Spleen (tissue), 11 donors: ENCODE results near the gene DRAXIN. TPM values are rescaled to one million over a fixed set of nuclear protein-coding genes. Genes with fewer than 3 reads are reported as not detected.
A peak's percentile ranks its signal among the peaks of the same experiment; 100 is the strongest.

ENCODE experiments used
- DNase-seq: peaks from one replicate; pipeline ENCODE4 v3.0.0-alpha.2; 2020
- H3K27ac ChIP-seq, 8 donors: fragments of 200-600 bp; sonication (generic) in 7 of 8; 1 replicate in 4 of 8; 2 replicates in 4 of 8; pipeline versions ENCODE4 v1.5.0 to v1.8.0; 2016 to 2021; ENCODE audit warnings: inconsistent platforms in 4 of 8, mild to moderate bottlenecking in 4 of 8, moderate library complexity in 1 of 8
- H3K27me3 ChIP-seq, 7 donors: fragments of 200-600 bp; sonication (generic) in 6 of 7; replicated peaks in 1 of 7; 1 replicate in 4 of 7; 2 replicates in 3 of 7; pipeline versions ENCODE4 v1.5.0 to v1.8.0; 2016 to 2021; ENCODE audit warnings: inconsistent platforms in 3 of 7, mild to moderate bottlenecking in 1 of 7
- H3K36me3 ChIP-seq, 6 donors: fragments of 200-600 bp; sonication (generic) in 5 of 6; 1 replicate in 4 of 6; 2 replicates in 2 of 6; pipeline versions ENCODE4 v1.5.0 to v1.8.0; 2016 to 2021; ENCODE audit warnings: inconsistent platforms in 2 of 6
- H3K4me1 ChIP-seq, 6 donors: fragments of 200-600 bp; sonication (generic) in 5 of 6; 1 replicate in 3 of 6; 2 replicates in 3 of 6; pipeline versions ENCODE4 v1.5.0 to v1.8.0; 2016 to 2021; ENCODE audit warnings: inconsistent platforms in 3 of 6
- H3K4me3 ChIP-seq, 8 donors: fragments of 200-600 bp; sonication (generic) in 7 of 8; 1 replicate in 4 of 8; 2 replicates in 4 of 8; pipeline versions ENCODE4 v1.5.0 to v1.8.0; 2016 to 2021; ENCODE audit warnings: inconsistent platforms in 4 of 8, mild to moderate bottlenecking in 4 of 8, moderate library complexity in 2 of 8
- H3K9me3 ChIP-seq, 8 donors: fragments of 200-600 bp; sonication (generic) in 7 of 8; 1 replicate in 4 of 8; 2 replicates in 4 of 8; pipeline versions ENCODE4 v1.5.0 to v1.8.0; 2016 to 2021; ENCODE audit warnings: inconsistent platforms in 4 of 8
- POLR2A ChIP-seq, 3 donors: fragments of 450-650 bp; IDR thresholded peaks; one replicate each; pipeline ENCODE4 v1.5.1; 2017; ENCODE audit warnings: antibody characterized with exemption in 3 of 3, mild to moderate bottlenecking in 1 of 3
- POLR2AphosphoS5 ChIP-seq, 3 donors: sonication (generic); formaldehyde crosslinking; IDR thresholded peaks; one replicate each; pipeline ENCODE4 v1.5.1; 2017; ENCODE audit warnings: antibody characterized with exemption in 3 of 3
- WGBS, 5 donors: extraction: QIAGEN DNeasy Blood & Tissue Kit in 3 of 5; methylation state at CpG; one replicate each; pipeline versions ENCODE4 v1.1.5 to v1.1.7; 2013 to 2018; 5-methylcytosine and 5-hydroxymethylcytosine counted together
- intact Hi-C: fragments of 100-400 bp; cut with DNase I; formaldehyde crosslinking; loops from one replicate; pipeline ENCODE4 v1.15.0; 2023; ENCODE audit warnings: low total_unique reads
- polyA plus RNA-seq, 3 donors: library from polyadenylated mRNA; stranded (reverse); fragments of 200-250 nt; gene quantifications; one replicate each; pipeline ENCODE4 v1.2.1, GENCODE V29; 2013
- total RNA-seq, 7 donors: library from RNA; depleted of rRNA in 3 of 7; stranded (reverse); fragments of >200 nt in 3 of 7; fragmentation: NEBNext Ultra II Directional in 4 of 7; extraction: Animal tissue kit (Norgen Biotek cat#: 25700) in 4 of 7; gene quantifications; one replicate each; pipeline versions ENCODE4 v1.1.0 to v1.2.1, GENCODE V29; 2016 to 2021
- TF ChIP-seq, protein P1 (sequence below), 11 experiments: fragments of 200-600 bp in 7 of 11; fragments of 450-650 bp in 4 of 11; sonication (generic) in 4 of 11; IDR thresholded peaks in 8 of 11; conservative IDR thresholded peaks in 3 of 11; 1 replicate in 7 of 11; 2 replicates in 4 of 11; pipeline versions ENCODE4 v1.4.0 to v1.8.0; 2016 to 2021; ENCODE audit warnings: antibody characterized with exemption in 11 of 11, inconsistent platforms in 4 of 11, mild to moderate bottlenecking in 1 of 11
- donor health status: healthy with polysubstance abuse.
- donor health status: DM: no; HTN: no; CAD: no; lungs with moderate emphysema.
- donor health status: DM: no; HTN: no; CAD: no.
- donor health status: Bipolar disorder and iron deficiency.
- donor health status: healthy.
- donor health status: DM: no; HTN: no; CAD: no.
- donor health status: DM: yes; HTN: yes; CAD: no.

DRAXIN gene
- total and polyA plus RNA-seq, 10 donors = 0.04 to 0.37 (median 0.10) TPM; not detected in 3

DNA sequence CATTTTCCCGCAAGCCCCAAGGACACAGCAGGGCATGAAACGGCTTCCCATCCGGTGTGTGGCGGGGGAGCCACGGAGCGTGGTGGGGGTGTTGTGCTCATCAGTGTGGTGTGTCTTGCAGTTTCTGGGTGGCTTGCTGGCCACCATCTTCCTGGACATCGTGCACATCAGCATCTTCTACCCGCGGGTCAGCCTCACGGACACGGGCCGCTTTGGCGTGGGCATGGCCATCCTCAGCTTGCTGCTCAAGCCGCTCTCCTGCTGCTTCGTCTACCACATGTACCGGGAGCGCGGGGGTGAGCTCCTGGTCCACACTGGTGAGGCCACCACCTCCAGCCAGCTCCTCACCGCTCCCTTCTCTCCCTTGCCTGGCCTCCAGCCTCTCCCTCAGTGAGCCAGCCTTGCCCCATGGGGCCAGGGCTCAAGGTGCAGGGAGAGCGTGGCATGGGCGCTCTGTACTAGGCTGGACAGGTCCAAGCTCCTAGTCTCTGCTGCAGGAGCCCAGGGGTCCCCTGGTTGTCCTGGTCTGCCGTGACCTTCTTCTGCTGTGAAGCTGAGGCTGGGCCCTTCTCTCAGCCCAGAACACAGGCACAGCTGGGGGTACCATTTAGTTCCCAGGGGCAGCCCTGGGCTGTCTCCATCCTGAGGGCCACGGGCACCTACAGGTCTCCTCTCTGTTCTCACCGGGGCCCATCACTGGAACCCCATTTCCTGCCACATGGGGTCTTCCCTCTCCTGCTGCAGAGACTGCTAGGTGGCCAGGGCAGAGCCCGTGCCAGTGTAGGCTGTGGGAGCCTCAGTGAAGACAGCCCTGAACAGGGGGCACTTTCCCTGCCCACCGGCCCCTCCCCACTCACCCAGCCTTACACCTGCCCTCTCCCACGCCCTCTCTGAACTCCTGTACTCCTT, 57.0 kb downstream of the DRAXIN start:
- TF ChIP-seq POLR2A (IDR thresholded peaks at IDR 0.05) (no peak), POLR2AphosphoS5 (IDR thresholded peaks at IDR 0.05) (no peak)
- TF ChIP-seq, protein P1, sequence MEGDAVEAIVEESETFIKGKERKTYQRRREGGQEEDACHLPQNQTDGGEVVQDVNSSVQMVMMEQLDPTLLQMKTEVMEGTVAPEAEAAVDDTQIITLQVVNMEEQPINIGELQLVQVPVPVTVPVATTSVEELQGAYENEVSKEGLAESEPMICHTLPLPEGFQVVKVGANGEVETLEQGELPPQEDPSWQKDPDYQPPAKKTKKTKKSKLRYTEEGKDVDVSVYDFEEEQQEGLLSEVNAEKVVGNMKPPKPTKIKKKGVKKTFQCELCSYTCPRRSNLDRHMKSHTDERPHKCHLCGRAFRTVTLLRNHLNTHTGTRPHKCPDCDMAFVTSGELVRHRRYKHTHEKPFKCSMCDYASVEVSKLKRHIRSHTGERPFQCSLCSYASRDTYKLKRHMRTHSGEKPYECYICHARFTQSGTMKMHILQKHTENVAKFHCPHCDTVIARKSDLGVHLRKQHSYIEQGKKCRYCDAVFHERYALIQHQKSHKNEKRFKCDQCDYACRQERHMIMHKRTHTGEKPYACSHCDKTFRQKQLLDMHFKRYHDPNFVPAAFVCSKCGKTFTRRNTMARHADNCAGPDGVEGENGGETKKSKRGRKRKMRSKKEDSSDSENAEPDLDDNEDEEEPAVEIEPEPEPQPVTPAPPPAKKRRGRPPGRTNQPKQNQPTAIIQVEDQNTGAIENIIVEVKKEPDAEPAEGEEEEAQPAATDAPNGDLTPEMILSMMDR (IDR thresholded peaks at IDR 0.05 in 8 of 11, conservative IDR thresholded peaks at IDR 0.05 in 3 of 11) = no peak
- H3K9me3 ChIP-seq = no peaks in the 10 kb centered on the region
- no peak for DNase-seq
- 89 to 97% (median 91%) methylated on average over 20 to 27 of the region's 27 CpGs for WGBS, 5 donors
- H3K27ac ChIP-seq = peak overlapping the region in 5 of 8 donors; percentile 13 to 54 (median 31)
- H3K4me3 ChIP-seq = no peak overlapping the region
- H3K4me1 ChIP-seq = peaks cover 0 to 37% (median 15%) of the 10 kb centered on the region in 6 donors
- peaks cover 0 to 83% (median 46%) of the 10 kb centered on the region in 6 donors for H3K36me3 ChIP-seq
- intact Hi-C loops = no loop called here
- H3K27me3 ChIP-seq = no peaks in the 10 kb centered on the region

DNA sequence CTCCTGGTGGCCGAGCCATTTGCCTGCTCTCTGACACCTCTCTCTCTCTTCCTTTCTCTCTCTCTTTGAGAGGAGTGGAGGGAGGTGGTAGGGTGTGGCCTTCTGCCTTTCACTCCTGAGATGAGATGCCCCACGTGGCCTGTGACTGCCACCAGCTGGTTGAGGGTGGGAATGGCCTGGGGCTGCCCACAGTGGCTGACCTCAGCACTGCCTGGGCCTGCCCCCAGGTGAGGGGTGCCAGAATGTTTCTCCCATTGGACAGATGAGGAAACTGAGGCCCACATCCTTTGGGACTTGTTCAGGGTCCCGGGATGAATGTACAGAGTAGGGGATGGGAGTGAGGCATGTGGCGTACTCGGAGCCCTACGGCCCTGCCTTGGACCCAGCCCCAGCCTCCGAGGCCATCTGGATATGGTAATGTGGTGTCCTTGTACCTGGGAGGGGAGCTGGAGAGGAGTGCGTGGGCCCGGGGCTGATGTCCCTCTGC, 57.7 kb downstream of the DRAXIN start:
- H3K27me3 ChIP-seq = no peaks in the 10 kb centered on the region
- TF ChIP-seq POLR2A (IDR thresholded peaks at IDR 0.05) (no peak), POLR2AphosphoS5 (IDR thresholded peaks at IDR 0.05) (peak in 2 of 3 donors; percentile 36 to 61)
- TF ChIP-seq, protein P1 (IDR thresholded peaks at IDR 0.05 in 8 of 11, conservative IDR thresholded peaks at IDR 0.05 in 3 of 11) = peak; percentile 45 to 90 (median 68)
- H3K9me3 ChIP-seq = no peaks in the 10 kb centered on the region
- H3K27ac ChIP-seq = peak overlapping the region in 4 of 8 donors; percentile 18 to 54 (median 38)
- H3K4me3 ChIP-seq = no peak overlapping the region
- intact Hi-C loops = no loop called here
- DNase-seq = peak; percentile 92
- WGBS, 5 donors = 54 to 76% (median 74%) methylated on average over 3 to 9 of the region's 9 CpGs
- H3K36me3 ChIP-seq = peaks cover 0 to 76% (median 46%) of the 10 kb centered on the region in 6 donors
- H3K4me1 ChIP-seq = peaks cover 0 to 37% (median 15%) of the 10 kb centered on the region in 6 donors

DNA sequence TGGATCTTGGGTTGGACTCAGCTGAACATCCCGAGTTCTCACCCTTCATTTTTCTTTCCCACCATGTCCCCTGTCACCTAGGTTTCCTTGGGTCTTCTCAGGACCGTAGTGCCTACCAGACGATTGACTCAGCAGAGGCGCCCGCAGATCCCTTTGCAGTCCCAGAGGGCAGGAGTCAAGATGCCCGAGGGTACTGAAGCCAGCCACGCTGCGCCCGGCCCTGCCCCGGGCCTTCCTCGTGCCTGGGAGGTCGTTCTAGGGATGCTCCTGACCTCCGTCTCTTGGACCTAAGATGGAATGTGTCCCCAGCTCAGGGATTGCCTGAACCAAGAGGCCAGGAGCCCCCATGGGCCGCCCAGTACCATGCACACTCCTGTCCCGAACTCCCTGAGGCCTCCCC, 58.5 kb downstream of the DRAXIN start:
- Histone ChIP-seq H3K9me3 (no peaks in the 10 kb centered on the region), H3K4me3 (no peak overlapping the region), H3K27me3 (no peaks in the 10 kb centered on the region), H3K27ac (no peak overlapping the region), H3K36me3 (peaks cover 0 to 69% (median 46%) of the 10 kb centered on the region in 6 donors), H3K4me1 (peaks cover 0 to 34% (median 15%) of the 10 kb centered on the region in 6 donors)
- 88 to 97% (median 95%) methylated on average over 14 to 15 of the region's 15 CpGs for WGBS, 5 donors
- DNase-seq = no peak
- TF ChIP-seq, protein P1 (IDR thresholded peaks at IDR 0.05 in 8 of 11, conservative IDR thresholded peaks at IDR 0.05 in 3 of 11) = no peak
- no peak for TF ChIP-seq POLR2A (IDR thresholded peaks at IDR 0.05)
- no peak for TF ChIP-seq POLR2AphosphoS5 (IDR thresholded peaks at IDR 0.05)
- intact Hi-C loops = no loop called here

DNA sequence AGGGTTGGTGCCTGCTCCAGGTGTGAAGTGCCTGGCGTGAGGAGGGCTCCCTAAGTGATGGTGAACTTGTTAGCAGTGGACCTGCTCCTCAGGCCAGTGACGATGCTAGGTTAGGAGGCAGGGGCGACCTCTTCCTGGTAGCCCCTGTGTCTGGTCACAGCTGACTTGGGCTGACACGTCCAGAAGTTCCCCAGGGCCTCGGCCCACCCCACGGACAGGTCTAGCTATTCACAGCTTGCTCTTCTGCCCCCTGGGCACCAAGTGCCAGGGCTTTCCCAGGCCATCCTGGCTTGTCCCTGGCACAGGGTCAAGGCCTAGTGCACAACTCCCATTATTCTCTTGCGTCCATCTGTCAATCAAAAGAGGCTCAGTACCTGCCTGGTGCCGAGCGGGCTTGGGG, 59.6 kb downstream of the DRAXIN start:
- peaks cover 0 to 23% (median 10%) of the 10 kb centered on the region in 6 donors for H3K4me1 ChIP-seq
- DNase-seq = no peak
- intact Hi-C loops = no loop called here
- TF ChIP-seq POLR2AphosphoS5 (IDR thresholded peaks at IDR 0.05) (peak in 1 of 3 donors; percentile 38), POLR2A (IDR thresholded peaks at IDR 0.05) (no peak)
- TF ChIP-seq, protein P1 (IDR thresholded peaks at IDR 0.05 in 8 of 11, conservative IDR thresholded peaks at IDR 0.05 in 3 of 11) = no peak
- 89 to 94% (median 91%) methylated on average over 8 to 9 of the region's 9 CpGs for WGBS, 5 donors
- no peak overlapping the region for H3K4me3 ChIP-seq
- H3K27ac ChIP-seq = no peak overlapping the region
- H3K36me3 ChIP-seq = peaks cover 0 to 58% (median 43%) of the 10 kb centered on the region in 6 donors
- no peaks in the 10 kb centered on the region for H3K9me3 ChIP-seq
- H3K27me3 ChIP-seq = no peaks in the 10 kb centered on the region
